ENCODE measurements around the gene PLEKHM2.

PLEKHM2 gene

DNA sequence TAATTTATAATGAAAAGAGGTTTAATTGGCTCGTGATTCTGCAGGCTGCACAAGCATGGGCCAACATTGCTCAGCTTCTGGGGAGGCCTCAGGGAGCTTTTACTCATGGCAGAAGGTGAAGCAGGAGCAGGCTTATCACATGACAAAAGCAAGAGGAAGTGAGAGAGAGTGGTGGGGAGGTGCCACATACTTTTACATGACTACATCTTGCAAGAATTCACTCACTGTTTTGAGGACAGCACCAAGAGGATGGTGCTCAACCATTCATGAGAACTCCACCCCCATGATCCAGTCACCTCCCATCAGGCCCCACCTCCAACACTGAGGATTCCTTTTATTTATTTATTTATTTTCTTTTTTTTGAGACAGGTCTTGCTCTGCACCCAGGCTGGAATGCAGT, 5.5 kb upstream of the PLEKHM2 start:
- no peak overlapping the region for H3K4me2 ChIP-seq (ENCODE audit: low read length)
- no peak overlapping the region for H3K4me3 ChIP-seq (ENCODE audit: low read length)
- peaks cover 40% of the 10 kb centered on the region for H3K4me1 ChIP-seq (ENCODE audit: control insufficient read depth, low read length)
- TF ChIP-seq, protein P1, sequence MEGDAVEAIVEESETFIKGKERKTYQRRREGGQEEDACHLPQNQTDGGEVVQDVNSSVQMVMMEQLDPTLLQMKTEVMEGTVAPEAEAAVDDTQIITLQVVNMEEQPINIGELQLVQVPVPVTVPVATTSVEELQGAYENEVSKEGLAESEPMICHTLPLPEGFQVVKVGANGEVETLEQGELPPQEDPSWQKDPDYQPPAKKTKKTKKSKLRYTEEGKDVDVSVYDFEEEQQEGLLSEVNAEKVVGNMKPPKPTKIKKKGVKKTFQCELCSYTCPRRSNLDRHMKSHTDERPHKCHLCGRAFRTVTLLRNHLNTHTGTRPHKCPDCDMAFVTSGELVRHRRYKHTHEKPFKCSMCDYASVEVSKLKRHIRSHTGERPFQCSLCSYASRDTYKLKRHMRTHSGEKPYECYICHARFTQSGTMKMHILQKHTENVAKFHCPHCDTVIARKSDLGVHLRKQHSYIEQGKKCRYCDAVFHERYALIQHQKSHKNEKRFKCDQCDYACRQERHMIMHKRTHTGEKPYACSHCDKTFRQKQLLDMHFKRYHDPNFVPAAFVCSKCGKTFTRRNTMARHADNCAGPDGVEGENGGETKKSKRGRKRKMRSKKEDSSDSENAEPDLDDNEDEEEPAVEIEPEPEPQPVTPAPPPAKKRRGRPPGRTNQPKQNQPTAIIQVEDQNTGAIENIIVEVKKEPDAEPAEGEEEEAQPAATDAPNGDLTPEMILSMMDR (IDR thresholded peaks at IDR 0.05; ENCODE audit: low read depth, low read length, poor library complexity, severe bottlenecking): no peak
- no peak for TF ChIP-seq EZH2phosphoT487 (IDR thresholded peaks at IDR 0.05; ENCODE audit: borderline replicate concordance, low read length)
- no peak overlapping the region for H3K27ac ChIP-seq (ENCODE audit: low read depth, low read length)
- H3K9me3 ChIP-seq (ENCODE audit: control insufficient read depth, insufficient read depth, low read length): no peaks in the 10 kb centered on the region
- H3F3A ChIP-seq (ENCODE audit: control insufficient read depth, insufficient read depth): peaks cover 10% of the 10 kb centered on the region; the same call in 1 of the 2 replicates
- H3K36me3 ChIP-seq (ENCODE audit: control insufficient read depth, low read length): no peaks in the 10 kb centered on the region
- H3K27me3 ChIP-seq (ENCODE audit: control insufficient read depth, low read length): no peaks in the 10 kb centered on the region
- H3K79me2 ChIP-seq (ENCODE audit: control insufficient read depth, low read length): peaks cover 2% of the 10 kb centered on the region
- no peaks in the 10 kb centered on the region for H3K9me2 ChIP-seq (replicated peaks; ENCODE audit: control insufficient read depth, low read length)
- no peaks in the 10 kb centered on the region for H4K20me1 ChIP-seq (ENCODE audit: control insufficient read depth, insufficient read depth, low read depth, low read length)

DNA sequence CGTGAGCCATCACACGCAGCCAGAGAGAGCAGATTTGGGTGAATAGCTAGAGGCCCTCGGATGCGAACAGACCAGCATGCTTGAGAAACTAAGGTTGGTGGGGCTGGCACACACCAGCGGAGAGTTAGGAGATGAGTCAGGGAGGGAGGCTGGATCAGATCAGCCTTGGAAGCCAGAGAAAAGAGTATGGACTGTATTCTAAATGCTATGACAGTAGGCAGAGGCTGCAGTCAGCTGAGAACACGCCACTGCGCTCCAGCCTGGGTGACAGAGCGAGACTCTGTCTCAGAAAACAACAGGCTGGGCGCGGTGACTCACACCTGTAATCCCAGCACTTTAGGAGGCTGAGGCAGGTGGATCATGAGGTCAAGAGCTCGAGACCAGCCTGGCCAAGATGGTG, 4.0 kb upstream of the PLEKHM2 start:
- TF ChIP-seq EZH2phosphoT487 (IDR thresholded peaks at IDR 0.05; ENCODE audit: borderline replicate concordance, low read length): no peak
- TF ChIP-seq, protein P1 (IDR thresholded peaks at IDR 0.05; ENCODE audit: low read depth, low read length, poor library complexity, severe bottlenecking): no peak
- Histone ChIP-seq H3K4me3 (ENCODE audit: low read length) (no peak overlapping the region), H3K9me3 (ENCODE audit: control insufficient read depth, insufficient read depth, low read length) (no peaks in the 10 kb centered on the region), H3K4me2 (ENCODE audit: low read length) (no peak overlapping the region), H3F3A (ENCODE audit: control insufficient read depth, insufficient read depth) (peaks cover 12% of the 10 kb centered on the region), H3K4me1 (ENCODE audit: control insufficient read depth, low read length) (peaks cover 46% of the 10 kb centered on the region), H3K27ac (ENCODE audit: low read depth, low read length) (no peak overlapping the region), H3K9me2 (replicated peaks; ENCODE audit: control insufficient read depth, low read length) (no peaks in the 10 kb centered on the region), H3K79me2 (ENCODE audit: control insufficient read depth, low read length) (peaks cover 14% of the 10 kb centered on the region), H3K36me3 (ENCODE audit: control insufficient read depth, low read length) (no peaks in the 10 kb centered on the region), H4K20me1 (ENCODE audit: control insufficient read depth, insufficient read depth, low read depth, low read length) (no peaks in the 10 kb centered on the region), H3K27me3 (ENCODE audit: control insufficient read depth, low read length) (no peaks in the 10 kb centered on the region)

DNA sequence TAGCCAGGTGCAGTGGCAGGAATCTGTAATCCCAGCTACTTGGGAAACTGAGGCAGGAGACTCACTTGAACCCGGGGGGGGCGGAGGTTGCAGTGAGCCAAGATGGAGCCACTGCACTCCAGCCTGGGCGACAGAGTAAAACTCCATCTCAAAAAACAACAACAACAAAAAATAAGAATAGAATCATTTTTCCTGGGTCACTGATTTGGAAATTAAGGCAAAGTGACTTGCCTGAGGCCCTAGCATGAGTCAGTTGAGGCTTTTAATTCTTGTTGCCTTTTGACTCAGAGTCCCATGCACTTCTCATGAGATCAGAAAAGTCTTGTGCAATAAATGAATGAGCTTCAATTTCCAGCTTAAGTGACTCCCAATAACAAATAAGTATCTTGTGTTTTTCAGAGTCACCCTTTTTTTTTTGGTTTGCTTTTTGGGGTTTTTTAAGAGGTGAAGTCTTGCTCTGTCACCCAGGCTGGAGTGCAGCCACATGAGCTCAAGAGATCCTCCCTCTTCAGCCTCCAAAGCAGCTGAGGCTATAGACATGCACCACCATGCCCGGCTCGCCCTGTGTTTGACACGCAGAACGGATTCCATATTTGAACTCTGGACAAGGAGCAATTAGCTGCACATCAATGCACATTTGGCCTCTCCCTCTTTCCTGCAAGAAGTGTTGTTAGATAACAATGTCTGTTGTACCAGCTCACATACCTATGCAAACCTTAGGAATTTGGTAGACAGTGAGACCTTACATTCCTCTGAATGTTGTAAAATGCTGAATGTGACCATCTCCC, 3.4 kb upstream of the PLEKHM2 start:
- no peak overlapping the region for H3K4me3 ChIP-seq (ENCODE audit: low read length)
- no peaks in the 10 kb centered on the region for H3K9me2 ChIP-seq (replicated peaks; ENCODE audit: control insufficient read depth, low read length)
- H3K27ac ChIP-seq (ENCODE audit: low read depth, low read length): no peak overlapping the region
- TF ChIP-seq, protein P1 (IDR thresholded peaks at IDR 0.05; ENCODE audit: low read depth, low read length, poor library complexity, severe bottlenecking): no peak
- TF ChIP-seq EZH2phosphoT487 (IDR thresholded peaks at IDR 0.05; ENCODE audit: borderline replicate concordance, low read length): no peak
- no peaks in the 10 kb centered on the region for H3K27me3 ChIP-seq (ENCODE audit: control insufficient read depth, low read length)
- H3K9me3 ChIP-seq (ENCODE audit: control insufficient read depth, insufficient read depth, low read length): no peaks in the 10 kb centered on the region
- H4K20me1 ChIP-seq (ENCODE audit: control insufficient read depth, insufficient read depth, low read depth, low read length): no peaks in the 10 kb centered on the region; the same call in 1 of the 2 replicates
- no peak overlapping the region for H3K4me2 ChIP-seq (ENCODE audit: low read length)
- peaks cover 19% of the 10 kb centered on the region for H3K79me2 ChIP-seq (ENCODE audit: control insufficient read depth, low read length)
- no peaks in the 10 kb centered on the region for H3K36me3 ChIP-seq (ENCODE audit: control insufficient read depth, low read length)
- peaks cover 50% of the 10 kb centered on the region for H3K4me1 ChIP-seq (ENCODE audit: control insufficient read depth, low read length)
- H3F3A ChIP-seq (ENCODE audit: control insufficient read depth, insufficient read depth): peaks cover 16% of the 10 kb centered on the region

All from DOHH2 (cell line).